SW 1271 (cell line): Measurements from ENCODE around the gene AMN.

Experiments used
- DNase-seq, 2 experiments: peaks; one replicate each; lab custom pipeline; 2025; lab: John Stamatoyannopoulos, UW

Gene AMN

GRCh38 chr14:102928412-102929240 is 6.2 kb downstream of the AMN start:
- DNase-seq, result no peak

DNA sequence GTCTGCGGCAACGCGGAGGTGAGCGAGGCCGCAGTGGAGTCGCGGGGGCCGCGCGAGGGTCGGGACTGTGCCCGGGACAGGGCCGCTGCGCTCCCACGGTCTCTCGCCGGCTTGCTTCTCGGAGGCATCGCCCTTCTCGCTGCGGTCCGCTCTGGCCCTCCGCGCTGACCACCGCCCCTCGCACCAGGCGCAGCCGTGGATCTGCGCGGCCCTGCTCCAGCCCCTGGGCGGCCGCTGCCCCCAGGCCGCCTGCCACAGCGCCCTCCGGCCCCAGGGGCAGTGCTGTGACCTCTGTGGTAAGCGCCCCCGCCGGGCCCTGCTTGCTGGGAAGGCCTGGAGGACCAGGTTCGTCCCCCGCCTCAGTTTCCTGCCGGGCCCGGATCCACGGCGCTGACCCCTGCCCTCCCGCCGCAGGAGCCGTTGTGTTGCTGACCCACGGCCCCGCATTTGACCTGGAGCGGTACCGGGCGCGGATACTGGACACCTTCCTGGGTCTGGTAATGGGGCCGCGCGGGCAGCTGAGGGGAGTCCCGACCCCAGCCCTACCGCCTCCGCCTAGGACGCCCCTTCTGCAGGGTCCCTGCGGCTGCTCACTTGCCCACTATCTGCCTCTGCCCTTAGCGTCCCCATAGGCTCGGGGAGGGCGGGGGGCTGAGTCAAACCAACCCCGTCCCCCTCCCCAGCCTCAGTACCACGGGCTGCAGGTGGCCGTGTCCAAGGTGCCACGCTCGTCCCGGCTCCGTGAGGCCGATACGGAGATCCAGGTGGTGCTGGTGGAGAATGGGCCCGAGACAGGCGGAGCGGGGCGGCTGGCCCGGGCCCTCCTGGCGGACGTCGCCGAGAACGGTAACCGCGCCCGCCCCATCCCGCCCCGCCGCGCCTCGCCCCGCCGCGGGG is 7.0 kb downstream of the AMN start:
- DNase-seq, result no peak

DNA sequence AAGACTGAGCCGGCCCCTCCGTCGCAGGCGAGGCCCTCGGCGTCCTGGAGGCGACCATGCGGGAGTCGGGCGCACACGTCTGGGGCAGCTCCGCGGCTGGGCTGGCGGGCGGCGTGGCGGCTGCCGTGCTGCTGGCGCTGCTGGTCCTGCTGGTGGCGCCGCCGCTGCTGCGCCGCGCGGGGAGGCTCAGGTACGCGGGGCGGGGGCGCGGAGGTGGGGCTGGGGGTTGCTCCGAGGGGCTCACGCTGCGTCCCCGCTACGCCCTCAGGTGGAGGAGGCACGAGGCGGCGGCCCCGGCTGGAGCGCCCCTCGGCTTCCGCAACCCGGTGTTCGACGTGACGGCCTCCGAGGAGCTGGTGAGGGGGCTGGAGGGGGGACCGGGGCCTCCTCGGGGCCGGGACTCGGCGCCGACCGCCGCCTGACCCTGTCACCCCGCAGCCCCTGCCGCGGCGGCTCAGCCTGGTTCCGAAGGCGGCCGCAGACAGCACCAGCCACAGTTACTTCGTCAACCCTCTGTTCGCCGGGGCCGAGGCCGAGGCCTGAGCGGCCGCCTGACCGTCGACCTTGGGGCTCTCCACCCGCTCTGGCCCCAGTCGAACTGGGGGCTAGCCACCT is 7.8 kb downstream of the AMN start:
- no peak for DNase-seq

- DNase-seq, result no peak
Measured at GRCh38 chr14:102930753-102931579, 8.5 kb downstream of the AMN start.

- no peak for DNase-seq
Measured at GRCh38 chr14:102931580-102932285, 9.3 kb downstream of the AMN start.

DNA sequence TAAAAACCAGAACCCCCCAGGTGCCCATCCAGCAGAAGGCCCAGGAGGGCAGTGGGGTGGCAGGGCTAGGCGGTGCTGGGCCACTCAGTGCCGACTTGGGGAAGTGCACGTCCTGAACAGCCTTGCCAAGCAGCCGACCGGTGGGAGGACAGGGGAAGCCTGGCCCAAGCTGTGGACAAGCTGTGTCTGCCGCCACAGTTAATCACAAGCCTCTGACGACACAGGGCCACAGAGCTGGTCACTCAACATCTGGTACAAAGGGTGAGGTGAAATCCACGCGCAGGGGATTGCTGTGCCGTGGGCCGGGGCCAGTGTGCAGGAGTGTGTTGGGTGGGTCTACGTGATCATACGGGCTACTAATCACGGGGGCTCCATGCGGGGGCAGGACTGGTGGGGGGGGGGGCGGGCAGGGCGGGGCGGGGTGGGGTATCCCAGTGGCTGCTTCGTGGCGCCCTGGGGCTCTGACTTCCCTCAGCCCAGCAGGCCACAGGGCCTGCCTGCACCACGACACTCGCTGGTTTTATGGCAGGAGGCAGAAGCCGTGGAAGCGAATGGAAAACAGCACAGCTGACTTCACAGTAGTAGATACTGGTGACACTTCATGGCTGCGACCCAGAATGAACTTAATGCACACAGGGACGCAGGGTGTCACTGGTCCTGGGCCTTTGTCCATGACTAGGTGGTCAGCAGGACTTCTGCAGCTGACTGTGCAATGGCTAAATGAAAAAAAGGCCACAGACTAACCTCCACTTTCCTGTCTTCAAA is 10.2 kb downstream of the AMN start:
- DNase-seq, result no peak

DNA sequence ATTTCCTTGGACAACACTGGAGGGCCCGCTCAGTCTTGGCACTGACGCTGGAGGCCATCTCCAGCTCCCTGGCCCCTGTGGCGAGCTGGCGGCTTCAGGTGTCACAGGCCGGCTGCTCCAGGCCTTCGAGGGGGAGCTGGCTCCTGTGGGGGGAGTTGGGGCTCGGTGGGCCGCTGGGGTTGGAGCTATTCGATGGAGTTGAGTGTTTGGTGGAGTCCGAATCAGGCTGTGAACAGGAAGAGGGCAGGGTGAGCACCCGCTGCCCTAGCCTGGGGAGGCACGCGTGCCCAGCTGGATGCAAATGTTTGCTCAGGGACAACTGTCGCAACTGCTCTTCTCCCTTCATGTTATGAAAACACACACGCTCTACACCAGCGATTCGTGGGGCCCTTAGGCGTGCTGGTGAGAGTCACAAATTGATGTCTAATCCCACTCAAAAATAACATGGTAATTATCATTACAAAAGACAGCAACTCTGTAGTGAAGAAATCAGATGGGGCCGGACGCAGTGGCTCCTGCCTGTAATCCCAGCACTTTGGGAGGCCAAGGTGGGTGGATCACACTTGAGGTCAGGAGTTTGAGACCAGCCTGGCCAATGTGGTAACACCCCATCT is 11.3 kb downstream of the AMN start:
- no peak for DNase-seq

DNA sequence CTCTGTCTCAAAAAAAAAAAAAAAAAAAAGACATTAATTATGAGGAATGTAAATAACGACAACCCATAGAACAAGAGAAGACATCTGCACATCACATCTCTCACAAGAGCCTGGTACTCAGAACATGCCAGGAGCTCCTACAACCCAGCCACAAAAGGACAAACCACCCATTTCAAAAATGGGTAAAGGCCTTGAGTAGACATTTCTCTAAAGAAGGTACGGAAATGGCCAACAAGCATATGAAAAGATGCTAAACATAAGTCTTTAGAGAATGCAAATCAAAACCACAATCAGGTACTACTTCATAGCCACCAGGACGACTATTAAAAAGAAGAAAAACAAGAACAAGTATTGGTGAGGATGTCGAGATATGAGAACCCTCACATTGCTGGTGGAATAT is 13.3 kb downstream of the AMN start:
- no peak for DNase-seq

DNA sequence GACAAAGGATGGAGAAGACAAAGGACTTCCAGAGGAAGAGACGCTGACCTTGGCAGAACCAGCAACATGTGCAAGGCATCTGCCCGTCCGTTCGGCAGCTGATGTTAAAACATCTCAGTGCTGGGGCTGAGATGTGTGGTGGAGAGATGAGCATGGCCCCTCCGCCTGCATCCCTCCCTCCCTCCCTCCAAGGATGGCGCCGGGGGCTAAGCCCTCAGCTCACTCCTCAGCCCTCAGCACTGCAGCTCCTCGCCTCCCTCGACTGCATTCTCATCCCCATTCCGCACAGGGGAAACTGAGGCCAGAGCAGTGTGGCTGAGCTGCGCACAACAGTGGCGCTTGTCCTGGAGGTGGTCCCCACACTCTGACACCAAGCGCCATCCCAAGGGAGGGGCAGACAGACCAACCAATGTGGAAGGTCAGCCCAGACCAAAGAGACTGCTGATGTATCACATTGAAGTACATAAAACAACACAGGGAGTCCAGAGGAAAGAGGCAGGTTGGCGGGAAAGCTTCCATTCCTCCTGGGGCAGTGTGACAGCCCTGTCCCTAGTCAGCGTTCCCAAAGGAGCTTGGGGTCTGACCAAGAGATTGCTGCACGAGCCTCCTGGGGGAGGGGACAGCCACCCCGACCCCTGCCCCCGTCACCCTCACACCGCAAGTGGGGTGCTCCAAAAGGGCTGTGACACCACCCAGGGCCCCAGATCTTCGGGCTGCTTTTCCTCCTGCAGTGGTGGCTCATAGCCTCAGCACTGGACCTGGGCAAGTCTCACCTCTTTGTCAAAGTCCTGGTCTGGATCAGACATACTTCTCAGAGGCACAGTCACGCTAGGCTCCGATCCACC is 15.1 kb downstream of the AMN start:
- no peak for DNase-seq

DNA sequence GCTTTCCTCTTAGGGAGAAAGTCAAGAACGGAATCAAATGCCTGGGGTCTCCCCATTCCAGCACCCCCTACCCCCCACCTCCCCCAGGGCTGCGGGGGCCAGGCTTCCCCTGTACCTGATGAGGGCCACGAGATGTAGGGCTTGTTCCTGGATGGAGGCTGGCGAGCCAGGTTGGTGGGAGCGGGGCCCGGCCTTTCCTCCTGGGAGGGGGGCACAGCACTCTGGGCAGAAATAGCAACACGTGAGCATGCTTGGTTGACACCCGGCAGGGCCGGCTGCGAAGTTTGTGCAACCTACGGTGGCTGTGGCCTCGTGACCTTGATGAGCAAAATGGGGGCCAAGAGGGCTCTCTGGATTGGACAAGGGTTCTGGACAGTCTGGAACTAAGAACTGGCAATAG is 15.7 kb downstream of the AMN start:
- DNase-seq, result no peak

GRCh38 chr14:102939329-102939728 is 16.9 kb downstream of the AMN start:
- DNase-seq, result no peak

GRCh38 chr14:102939820-102940561 is 17.5 kb downstream of the AMN start:
- no peak for DNase-seq

DNA sequence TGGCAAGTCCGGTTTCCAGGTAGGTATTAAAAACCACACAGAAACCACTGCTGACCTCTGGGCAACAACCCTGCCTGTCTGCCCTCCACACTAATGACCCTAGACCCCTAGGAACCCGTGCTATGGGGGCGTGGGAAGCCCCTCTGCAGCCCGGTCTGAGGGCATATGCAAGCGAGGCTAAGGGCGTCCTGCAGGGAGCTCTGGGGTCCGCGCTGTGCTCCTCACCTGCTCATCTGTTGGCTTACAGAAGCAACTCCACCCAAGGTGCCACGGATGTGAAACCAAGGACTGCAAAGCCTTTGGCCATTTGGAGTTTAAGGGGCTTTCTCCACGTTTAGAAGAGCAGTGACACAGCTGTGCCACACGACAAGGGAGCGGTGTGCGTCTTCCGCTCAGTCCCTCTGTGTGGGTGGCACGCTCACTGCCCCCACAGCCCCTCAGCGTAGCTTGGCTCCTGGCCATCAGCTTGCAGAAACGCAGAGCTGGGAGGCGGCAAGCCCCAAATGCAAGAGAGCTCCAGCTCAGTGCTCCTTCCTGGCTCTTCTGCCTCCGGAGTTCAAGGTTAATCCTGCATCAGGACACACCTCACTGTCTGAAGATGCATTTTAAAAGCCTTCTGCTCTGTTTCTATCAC is 18.4 kb downstream of the AMN start:
- DNase-seq, result no peak

GRCh38 chr14:102941419-102942011 is 19.1 kb downstream of the AMN start:
- no peak for DNase-seq

DNA sequence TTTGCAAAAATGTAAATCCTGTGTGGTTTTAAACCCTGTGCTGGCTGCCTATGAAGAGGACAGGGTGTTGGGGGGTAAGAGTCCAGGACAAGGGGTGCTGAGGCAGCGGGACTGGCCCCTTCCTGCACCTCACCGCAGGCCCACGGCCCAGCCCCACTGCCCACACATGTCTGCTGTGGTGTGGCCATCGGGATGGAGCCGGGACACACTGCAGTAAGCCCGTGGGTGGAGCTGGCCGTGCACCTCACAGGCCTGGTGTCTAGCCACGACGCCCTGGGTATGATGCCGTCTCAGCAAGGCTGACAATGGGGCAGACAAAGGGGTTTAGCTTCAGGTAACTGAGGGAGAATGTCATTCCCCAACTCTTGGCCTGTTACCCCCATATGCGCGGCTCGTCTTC is 19.6 kb downstream of the AMN start:
- no peak for DNase-seq

- DNase-seq, result no peak
Measured at GRCh38 chr14:102943454-102943853, 21.0 kb downstream of the AMN start.

DNA sequence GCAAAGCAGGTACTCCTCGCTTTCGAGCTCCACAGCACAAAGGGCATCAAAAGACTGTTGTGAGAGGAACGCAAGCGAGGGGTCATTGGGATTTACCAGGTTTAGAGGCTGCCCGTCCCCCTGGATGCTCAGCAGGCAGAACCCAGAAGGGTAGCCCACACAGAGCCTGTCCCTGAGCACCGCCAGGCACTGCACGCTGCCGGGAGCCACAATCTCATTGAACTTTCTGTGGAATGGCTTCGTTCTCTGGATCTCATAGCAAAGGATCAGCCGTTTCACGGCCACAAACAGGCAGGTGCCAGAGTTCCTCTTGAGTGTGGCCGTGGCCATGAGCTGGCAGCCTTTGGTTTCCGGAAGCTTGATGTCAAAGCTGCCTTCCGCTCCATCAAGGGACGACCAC is 21.5 kb downstream of the AMN start:
- no peak for DNase-seq
